Suppressor macrophage (primary cell): ENCODE measurements around the gene CR1.
A peak's percentile ranks its signal among the peaks of the same experiment; 100 is the strongest.
"Not testable (repeated sequence)": the region's sequence is repeated elsewhere in the genome, so short reads cannot be mapped to it uniquely, and the experiment has no call there.

ENCODE experiments used
- DNase-seq, 4 experiments: peaks; one replicate each; pipeline ENCODE4 v3.0.0-alpha.2; 2020 to 2022

Gene CR1

DNA sequence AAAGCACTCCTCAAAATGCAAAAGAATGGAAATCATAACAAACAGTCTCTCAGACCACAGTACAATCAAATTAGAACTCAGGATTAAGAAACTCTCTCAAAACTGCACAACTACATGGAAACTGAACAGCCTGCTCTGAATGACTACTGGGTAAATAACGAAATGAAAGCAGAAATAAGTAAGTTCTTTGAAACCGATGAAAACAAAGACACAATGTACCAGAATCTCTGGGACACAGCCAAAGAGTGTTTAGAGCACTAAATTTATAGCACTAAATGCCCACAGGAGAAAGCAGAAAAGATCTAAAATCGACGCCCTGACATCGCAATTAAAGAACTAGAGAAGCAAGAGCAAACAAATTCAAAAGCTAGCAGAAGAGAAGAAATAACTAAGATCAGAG is 95.2 kb downstream of the CR1 start:
- not testable (repeated sequence) for DNase-seq

DNA sequence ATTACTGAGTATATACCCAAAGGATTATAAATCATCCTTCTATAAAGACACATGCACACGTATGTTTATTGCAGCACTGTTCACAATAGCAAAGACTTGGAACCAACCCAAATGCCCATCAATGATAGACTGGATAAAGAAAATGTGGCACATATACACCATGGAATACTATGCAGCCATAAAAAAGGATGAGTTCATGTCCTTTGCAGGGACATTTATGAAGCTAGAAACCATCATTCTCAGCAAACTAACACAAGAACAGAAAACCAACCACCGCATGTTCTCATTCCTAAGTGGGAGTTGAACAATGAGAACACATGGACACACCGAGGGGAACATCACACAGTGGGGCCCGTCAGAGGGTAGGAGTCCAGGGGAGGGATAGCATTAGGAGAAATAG is 98.1 kb downstream of the CR1 start:
- DNase-seq = not testable (repeated sequence)

DNA sequence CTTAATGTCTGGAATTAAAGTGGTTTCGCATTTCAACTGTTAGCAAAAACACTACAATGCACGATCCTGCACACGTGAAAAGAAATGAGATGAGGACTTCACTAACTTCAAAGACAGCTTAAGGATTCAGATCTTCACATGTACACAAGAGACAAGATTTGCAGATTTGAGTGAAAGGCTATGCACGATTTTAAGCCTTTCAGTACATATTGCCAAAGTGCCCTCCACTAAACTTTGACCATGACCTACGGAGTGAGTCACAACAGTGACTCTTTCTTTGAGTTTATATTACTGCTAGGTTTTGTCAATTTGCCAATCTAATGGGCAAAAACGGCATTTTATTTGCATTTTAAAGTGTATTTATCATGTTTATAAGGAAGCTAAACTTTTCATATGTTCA is 107.8 kb downstream of the CR1 start:
- no peak for DNase-seq

DNA sequence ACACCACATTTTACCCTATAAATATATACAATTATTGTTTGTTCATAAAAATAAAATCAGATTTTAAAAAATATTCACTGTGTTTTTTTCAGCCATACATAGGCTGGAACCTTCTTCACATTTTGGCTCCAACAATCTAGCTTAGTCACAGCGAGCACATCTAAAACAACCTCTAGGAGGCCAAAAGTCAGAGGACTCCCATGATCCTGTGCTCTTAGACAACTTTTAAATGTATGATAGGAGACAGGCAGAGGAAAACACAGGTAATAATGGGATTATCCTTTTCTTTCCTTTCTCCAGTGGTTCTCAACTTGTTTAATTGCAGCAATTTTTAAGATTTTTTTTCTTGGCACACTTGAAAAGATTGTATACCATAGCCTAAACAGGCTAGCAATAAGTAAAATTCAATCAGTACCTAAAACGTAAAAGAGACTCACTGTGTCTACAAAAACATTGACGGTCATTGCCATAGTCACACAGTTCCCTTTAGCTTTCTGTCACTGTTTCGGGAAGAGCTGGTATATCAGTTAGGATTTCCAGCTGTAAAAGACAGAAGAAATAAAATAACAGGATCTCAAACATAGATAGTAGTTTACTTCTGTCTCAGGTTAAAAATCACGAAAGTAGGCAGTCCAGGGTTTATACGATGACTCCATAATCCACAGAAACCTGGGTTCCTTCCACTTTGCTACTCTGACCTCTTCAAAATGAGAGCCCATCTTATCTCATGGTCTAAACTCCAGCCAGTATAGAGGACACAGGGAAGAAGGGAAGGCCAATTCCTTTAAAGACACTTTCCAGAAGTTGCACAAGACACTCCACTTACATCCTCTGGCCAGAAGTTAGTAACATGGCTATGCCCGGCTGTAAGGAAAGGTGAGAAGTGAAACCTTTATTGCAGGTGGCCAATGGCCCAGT is 109.7 kb downstream of the CR1 start:
- DNase-seq = no peak

DNA sequence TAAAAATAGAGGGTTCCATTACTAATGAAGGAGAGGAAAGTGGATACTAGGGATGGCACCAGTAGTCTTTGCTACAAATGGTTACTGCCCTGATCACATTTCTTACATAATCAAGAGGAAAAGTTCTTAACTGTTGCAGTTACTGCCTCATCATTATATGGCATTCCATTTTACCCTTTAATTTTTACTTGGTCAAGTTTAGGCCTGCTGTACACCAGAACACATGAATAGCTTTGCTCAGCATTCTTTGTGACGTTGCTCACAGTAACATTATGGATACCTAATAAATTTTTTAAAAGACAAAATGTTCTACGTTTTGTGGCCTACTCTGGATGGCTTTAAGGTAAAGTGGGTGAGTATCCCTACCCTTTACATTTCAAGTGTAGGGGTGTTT is 110.4 kb downstream of the CR1 start:
- DNase-seq = no peak

DNA sequence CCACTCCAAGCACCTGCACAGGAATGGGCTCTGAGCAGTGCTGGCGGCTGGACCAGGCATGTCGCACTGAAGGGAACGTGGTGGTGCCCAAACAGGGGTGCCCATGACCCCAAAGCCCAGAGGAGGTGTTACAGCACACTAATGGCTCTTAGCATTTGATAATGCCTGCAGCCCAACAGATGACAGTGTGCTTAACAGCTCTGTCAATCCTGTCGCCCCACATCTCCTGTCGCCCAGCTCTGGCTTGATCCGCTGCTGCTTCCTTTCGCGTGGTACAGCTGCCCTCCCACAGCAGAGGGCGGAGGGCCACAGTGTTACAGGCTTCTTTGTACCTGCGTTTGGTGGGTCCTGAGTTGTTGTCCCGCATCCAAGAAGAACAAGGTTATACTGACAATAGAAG is 116.8 kb downstream of the CR1 start:
- DNase-seq = no peak

DNA sequence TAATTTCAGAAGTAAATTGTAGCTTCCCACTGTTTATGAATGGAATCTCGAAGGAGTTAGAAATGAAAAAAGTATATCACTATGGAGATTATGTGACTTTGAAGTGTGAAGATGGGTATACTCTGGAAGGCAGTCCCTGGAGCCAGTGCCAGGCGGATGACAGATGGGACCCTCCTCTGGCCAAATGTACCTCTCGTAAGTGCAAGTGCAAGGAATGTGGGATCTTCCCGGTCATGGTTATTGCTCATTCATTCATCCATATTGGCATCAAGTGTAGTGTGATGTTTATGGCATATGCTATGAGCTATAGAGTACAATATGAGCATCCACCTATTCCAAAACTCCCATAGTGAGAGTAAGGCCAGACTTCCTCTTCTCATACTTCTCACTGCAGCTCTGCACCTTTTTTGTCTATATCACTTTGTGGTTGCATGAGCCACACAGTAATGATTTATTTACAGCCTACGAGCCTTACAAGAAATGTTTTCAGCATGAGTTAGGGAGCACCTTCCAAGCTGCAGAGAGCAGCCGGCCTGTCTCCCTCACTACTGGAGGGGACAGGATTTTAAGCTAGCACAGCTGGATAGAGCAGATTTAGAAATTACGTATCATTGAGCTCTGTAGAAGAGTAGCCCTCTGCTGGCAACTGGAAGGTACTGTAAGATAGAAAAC is 124.0 kb downstream of the CR1 start:
- DNase-seq = peak; percentile 35 to 78 (median 57)

DNA sequence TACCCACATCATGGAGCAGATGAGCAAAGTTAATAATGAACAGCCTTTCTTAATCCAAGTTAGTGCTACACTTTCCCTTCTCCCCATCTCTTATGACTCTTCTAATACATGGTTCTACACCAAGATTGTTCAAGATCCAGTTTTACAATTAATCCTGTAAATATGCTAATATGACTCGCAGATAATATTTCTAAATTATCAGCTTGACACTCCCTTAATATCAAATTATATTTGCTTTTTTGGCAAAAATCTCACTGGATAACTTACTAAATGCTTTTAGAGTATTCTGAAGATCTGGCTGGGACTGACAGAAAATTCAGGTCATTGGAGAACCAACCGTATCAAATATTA is 124.6 kb downstream of the CR1 start:
- DNase-seq = no peak

DNA sequence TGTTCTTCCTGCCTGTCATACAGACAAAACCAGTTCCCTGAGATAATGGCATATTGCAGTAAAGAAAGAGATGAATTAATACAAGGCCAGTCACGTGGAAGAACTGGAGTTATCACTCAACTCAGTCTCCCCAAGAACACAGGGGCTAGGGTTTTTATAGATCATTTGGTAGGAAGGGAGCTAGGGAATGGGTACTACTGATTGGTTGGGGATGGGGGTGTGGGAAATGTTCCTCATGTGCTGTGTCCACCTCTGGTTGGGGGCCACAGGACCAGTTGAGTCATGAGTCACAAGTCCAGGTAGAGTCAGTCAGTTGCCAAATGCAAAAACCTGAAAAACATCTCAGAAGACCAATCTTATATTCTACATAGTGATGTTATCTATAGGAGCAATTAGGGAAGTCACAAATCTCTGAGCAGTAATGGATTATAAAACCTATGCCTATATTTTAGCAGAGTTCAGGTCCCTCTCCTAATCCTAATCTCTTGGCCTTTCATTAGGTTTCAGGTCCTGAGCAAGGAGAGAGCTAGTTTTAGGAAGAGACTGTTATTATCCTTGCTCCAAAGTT is 129.6 kb downstream of the CR1 start:
- DNase-seq = not testable (repeated sequence)

DNA sequence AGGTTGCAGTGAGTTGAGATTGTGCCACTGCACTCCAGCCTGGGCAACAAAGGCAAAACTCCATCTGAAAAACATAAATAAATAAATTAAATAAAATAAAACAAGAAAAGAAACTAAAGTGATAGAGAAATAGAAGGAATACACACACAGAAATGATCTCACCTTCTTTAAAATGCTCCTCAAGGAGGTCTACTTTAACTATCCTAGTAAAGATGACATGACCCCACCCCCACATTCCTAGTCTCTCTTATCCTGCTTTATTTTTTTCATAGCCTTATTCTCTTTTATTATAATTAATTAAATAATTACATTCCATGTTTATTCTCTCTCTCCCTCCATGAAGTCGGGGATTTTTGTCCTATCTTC is 131.0 kb downstream of the CR1 start:
- DNase-seq = no peak

DNA sequence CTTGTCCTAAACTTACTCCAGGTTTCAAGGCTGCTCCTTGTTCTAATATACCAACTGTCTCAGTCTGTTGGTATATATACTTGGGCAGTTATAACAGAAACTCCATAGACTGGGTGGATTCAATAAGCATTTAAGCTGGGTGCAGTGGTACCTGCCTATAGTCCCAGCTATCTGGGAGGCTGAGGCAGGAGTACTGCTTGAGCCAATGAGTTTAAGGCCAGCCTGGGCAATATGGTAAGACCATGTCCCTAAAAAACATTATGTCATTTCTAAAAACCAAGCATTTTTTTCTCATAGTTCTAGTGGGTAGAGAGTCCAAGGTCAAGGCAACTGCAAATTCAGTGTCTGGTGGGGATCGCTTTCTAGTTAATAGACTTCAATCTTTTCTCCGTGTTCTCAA is 131.5 kb downstream of the CR1 start:
- DNase-seq = no peak

DNA sequence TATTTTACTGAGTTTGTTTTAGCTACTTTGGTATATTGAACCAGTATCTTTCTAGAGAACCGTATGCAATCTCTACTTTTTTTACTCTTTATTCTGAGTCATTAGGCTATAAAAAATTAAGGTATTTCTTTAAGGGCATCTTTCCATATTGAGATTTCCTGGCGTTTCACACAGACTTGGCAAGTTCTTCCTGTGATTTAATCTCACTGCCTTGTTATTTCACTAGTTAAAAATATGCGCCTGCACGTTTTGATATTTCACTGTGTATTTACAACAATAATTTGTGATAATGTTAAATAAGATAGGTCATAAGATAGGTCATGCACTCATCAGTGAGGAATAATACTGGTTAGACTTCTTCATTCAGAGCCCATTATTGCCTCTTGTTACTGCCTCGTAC is 132.8 kb downstream of the CR1 start:
- no peak for DNase-seq

DNA sequence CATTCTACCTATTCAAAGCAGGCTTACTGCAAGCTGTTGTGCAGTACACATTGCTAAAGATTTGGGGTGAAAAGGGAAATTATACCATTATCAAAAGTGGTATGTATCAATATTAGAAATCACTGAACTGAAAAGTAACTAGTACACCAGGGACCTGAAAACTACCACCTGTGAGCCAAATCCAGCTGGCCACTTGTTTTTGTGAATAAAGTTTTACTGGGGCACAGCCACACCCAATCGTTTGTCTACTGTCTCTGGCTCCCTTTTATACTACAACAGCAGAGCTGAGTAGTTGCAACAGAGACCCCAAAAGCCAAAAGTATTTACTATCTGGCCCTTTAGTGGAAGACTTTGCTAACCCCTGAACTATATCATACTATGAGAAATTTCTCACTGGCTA is 135.2 kb downstream of the CR1 start:
- DNase-seq = no peak

DNA sequence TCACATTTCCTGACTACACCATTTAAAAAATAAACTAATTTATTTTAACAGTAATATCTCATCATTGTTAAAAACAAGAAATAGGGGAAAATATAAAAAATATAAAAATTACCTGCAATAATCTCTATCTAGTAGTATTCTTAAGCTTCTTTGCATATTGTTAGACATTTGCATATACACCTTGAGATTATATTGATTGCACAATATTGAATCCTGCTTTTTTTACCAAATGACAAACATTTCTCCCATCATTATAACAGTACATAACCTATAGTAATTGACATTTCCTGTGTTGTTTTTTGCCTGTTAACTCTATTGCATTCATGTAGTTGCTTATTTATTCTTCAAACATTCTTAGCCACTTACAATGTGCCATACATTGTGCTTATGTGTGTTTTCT is 137.3 kb downstream of the CR1 start:
- no peak for DNase-seq

DNA sequence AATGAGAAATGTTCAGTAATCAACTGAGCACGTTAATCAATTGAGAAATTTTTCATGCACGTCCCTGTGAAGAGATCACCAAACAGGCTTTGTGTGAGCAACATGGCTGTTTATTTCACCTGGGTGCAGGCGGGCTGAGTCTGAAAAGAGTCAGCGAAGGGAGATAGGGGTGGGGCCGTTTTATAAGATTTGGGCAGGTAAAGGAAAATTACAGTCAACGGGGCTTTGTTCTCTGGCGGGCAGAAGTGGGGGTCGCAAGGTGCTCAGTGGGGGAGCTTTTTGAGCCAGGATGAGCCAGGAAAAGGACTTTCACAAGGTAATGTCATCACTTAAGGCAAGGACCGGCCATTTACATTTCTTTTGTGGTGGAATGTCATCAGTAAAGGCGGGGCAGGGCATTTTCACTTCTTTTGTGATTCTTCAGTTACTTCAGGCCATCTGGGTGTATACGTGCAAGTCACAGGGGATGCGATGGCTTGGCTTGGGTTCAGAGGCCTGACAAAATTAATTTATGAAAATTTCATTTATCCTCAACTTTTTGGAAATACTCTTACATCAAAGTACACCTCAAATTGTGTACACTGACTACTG is 137.8 kb downstream of the CR1 start:
- DNase-seq = not testable (repeated sequence)

DNA sequence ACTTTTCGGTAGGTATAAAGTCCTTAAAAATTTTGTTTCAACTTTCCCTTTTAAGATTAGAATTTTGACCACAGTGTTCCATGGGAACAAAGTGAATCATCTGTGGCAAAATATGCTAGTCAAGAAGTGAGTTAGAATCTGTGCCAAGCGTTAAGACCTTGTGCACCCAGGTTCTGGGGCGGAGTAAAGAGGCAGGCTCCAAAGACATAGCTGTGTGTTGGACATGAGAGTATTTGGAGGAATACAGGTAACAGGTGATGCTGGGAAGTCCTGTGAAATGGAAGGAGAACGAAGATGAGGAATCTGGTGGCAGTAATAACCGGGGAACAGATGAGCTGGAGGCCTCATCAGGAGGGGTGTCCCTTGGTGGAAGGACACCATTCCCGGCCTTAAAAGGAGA is 138.3 kb downstream of the CR1 start:
- not testable (repeated sequence) for DNase-seq

DNA sequence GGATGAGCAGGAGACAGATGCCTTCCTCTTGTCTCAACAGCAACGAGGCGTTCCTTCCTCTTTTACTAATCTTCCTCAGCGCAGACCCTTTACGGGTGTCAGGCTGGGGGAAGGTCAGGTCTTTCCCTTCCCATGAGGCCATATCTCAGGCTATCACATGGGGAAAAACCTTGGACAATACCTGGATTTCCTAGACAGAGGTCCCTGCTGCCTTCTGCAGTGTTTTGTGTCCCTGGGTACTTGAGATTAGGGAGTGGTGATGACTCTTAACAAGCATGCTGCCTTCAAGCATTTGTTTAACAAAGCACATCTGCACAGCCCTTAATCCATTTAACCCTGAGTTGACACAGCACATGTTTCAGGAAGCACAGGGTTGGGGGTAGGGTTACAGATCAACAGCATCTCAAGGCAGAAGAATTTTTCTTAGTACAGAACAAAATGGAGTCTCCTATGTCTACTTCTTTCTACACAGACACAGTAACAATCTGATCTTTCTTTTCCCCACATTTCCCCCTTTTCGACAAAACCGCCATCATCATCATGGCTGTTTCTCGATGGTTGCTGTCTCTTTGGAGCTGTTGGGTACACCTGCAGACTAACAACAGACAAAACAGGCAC is 139.7 kb downstream of the CR1 start:
- not testable (repeated sequence) for DNase-seq

DNA sequence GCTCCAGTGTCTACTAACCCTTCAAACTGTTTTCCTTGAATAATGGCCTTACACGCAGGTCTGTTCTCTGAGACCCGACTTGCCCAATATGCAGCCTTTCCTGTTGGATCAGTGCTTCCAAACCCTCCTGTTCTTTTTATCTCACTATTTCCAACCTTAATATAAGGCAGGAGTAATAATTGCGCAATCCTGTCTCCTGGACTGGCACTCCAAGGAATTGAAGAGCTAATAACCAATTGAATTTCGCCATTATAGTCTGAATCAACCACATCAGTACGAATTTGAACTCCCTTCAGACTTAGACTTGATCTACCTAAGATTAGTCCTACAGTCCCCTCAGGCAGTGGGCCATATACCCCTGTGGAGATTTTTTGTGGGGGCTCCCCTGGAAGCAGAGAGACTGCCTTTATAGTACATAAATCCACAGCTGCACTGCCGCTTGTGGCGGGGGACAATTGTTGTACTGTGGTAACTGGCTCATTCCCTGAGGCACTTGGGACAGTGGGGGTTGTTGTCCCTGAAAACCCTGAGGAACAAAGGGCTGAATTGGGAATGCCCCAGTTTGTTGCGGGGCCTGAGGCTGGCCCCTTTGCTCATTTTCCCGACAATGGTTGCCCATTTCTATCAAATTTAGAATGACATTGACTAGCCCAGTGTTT is 142.7 kb downstream of the CR1 start:
- not testable (repeated sequence) for DNase-seq

DNA sequence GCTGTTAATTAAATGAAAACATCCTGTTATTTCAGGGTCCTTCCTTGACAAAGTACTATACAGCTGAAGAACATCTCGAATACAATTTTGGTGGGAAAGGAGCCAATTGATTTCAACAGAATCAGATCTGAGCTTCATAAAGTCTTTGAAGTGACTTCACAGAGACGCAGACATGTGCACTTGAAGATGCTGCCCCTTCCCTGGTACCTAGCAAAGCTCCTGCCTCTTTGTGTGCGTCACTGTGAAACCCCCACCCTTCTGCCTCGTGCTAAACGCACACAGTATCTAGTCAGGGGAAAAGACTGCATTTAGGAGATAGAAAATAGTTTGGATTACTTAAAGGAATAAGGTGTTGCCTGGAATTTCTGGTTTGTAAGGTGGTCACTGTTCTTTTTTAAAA is 143.4 kb downstream of the CR1 start:
- not testable (repeated sequence) for DNase-seq

DNA sequence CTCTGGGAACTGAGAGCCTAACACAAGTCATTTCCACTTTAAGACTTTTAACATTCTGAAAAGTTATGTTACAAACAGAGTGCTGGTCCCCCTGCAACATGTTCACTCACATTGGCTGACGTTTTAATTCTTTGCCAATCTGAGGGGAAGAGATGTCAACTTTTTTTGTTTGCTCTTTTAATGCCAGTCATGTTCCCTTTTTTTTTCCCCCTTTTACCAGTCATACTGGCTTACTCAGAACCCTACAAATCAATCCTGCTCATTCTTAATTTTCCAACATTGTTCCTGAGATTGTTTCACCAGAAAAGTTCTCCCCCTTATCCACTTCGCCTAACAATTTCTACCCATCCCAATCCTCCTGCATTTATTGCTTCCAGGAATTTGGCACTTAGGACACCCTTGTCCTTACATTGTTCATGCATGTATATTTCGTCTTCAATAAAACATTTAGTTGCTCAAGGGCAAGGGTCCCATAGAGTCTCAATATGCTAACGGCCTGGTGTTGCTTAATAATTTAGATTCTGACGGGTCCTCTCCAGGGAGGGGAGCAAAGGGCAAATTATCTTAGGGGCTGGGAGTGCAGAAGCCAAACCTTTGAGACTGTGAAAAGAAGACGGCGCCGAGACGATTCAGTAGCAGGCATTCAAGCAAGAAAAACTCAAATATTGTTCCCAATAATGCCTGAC is 148.4 kb downstream of the CR1 start:
- peak in 2 of 4 experiments; percentile 12 to 32 for DNase-seq

DNA sequence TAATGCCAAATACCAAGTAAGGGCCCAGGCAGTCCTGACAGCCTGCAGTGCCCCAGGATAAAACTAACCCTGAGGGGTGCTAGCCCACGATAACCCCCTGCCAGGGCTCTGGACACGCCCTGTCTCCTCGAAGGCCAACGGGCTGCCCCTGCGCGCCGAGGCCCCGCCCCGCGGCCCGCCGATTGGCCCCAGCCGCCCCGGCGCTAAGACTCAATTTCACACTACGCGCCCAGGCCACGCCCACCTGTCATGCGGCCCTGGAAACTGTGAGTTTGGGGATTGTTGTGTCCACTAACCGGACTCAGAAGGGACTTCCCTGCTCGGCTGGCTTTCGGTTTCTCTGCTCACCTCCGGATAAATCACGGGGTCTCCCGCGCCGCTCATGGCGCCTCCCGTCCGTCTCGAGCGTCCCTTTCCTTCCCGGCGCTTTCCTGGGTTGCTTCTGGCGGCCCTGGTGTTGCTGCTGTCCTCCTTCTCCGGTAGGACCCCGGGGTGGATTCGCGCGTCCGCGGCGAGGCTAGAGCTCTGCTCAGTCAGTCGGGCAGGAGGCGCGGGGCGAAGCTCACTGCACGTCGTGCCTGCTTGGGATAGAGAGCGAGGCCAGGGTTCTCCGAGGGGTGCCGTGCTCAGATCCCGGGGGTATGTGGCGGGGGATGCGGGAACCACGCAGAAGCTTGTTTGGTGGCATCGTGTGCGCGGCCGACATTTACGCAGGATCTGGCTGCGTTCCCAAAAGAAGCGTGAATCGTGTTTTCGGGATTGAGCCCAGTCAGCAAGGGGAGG is 149.1 kb downstream of the CR1 start, which contains the start of gene CR1L:
TSS of gene CR1L (plus strand) at position 282 of the 783 bp plus-strand sequence. CDS start at position 383, 101 bp downstream.
- DNase-seq = peak; percentile 88 to 94 (median 89)
